NCI-H69 (cell line): ENCODE measurements around the gene CR2.
A peak's percentile ranks its signal among the peaks of the same experiment; 100 is the strongest.
"Not testable (repeated sequence)": the region's sequence is repeated elsewhere in the genome, so short reads cannot be mapped to it uniquely, and the experiment has no call there.

ENCODE experiments used
- DNase-seq: peaks from one replicate; lab custom pipeline; 2025; lab: John Stamatoyannopoulos, UW

CR2 gene

DNA sequence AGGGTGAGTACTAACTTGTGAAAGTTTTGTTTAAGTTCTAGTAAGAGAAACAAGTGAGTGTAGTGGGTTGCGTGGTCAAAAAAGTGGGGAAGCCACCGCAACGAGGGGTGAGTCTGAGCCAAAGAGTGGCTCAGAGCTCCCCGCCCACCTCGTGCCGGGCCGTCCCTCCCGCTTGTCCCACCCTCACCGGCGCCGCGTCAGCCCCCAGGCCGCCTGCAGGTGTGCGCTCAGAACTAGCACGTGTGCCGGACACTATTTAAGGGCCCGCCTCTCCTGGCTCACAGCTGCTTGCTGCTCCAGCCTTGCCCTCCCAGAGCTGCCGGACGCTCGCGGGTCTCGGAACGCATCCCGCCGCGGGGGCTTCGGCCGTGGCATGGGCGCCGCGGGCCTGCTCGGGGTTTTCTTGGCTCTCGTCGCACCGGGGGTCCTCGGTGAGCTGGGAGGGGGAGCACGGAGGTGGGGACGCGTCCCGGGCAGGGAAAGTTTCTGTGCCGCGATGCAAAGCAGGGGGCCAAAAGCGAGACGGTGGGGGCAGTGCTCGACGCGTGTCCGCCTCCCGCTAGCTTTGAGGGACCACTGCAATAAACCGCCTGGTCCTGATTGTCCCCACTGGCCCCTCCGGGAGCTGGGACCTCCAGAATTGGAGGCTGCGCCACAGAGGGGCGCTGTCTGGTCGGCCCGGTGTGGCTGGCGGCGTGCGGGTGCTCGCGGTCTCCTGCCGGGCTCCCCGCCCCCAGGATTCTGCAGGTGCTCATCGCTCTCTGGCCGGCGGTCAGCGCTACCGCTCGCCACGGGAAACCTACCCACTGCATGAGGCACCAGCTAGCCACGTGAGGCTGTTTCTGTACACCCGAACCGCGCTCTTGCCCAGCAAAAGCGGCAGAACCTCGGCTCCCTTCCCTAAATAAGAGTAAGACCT lies at the start of gene CR2:
TSS of gene CR2 (plus strand) at position 283 of the 919 bp plus-strand sequence. CDS start at position 374, 91 bp downstream.
- peak; percentile 49 for DNase-seq

- peak; percentile 56 for DNase-seq
Observed at GRCh38 chr1:207404849-207405525, 49.1 kb upstream of the CR2 start.

- DNase-seq, result no peak
Observed at GRCh38 chr1:207405814-207406213, 48.3 kb upstream of the CR2 start.

GRCh38 chr1:207407655-207408260 lies 46.4 kb upstream of the CR2 start:
- DNase-seq, result no peak

DNA sequence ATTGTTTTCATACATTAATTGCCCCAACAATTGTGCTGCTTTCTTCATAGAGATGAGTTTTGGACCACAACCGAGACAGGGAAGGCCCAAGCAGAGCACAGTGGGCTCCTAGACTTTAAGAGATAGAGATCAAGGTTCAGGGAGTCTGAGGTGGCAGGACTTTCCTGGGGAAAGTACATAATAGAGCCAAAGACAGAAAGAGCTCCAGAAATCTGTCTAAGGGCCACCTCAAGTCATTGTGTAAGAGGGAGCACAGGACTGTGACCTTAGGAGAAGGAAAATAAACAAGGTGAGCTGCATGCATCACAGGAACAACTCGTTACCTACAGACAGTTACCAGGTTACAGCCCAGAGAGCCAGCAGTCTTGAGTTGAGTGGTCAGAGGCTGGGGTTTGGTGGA lies 41.3 kb upstream of the CR2 start:
- no peak for DNase-seq

GRCh38 chr1:207414606-207415108 lies 39.5 kb upstream of the CR2 start:
- DNase-seq, result no peak

GRCh38 chr1:207417076-207417475 lies 37.1 kb upstream of the CR2 start:
- no peak for DNase-seq

DNA sequence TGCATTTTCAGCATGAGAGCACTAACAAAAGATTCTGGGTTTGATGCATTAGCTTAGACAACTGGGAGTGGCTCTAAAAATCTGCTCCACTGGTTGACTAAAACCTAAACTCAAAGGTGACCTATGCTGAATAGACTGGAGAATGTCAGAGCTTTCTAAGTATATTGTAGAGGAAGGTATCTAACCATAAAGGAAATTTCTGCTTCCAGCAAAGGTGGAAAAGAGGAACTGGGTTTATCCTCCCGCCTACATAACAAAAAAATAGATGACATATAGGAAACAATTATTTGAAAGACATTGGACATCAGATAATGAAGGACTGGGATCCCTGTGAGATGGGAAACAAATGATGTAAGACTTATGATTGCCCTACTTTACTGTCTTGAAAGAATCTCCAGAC lies 35.8 kb upstream of the CR2 start:
- no peak for DNase-seq

GRCh38 chr1:207420109-207420508 lies 34.0 kb upstream of the CR2 start:
- DNase-seq, result no peak

GRCh38 chr1:207421078-207421477 lies 33.0 kb upstream of the CR2 start:
- DNase-seq, result no peak

GRCh38 chr1:207423560-207424292 lies 30.4 kb upstream of the CR2 start:
- peak; percentile 27 for DNase-seq

DNA sequence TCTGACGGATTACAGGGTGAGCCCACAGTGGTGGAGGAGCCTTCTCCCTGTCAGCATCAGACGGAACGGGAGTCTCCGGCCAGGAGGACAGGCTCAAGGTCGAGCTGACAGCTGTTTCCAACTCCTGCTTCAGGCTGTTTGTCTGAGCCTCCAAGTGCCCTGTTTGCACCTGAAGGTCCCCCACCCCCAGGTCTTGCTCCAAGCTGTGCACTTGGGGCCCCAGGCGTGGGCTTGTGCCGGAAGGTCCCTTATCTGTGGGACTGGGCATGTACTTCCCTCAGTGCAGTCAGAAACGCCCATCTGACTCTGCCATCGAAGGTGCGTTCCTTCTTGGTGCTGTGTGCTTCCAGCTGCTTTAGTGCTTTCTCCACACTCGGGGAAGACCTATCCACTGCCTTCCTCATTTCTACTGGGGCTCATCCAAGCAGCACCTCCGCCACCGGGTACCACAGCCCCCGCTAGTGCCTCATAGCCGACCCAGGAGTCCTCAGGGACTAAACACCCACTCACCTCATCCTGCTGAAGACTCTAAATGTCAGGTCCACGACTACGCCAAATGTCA lies 29.5 kb upstream of the CR2 start:
- no peak for DNase-seq

DNA sequence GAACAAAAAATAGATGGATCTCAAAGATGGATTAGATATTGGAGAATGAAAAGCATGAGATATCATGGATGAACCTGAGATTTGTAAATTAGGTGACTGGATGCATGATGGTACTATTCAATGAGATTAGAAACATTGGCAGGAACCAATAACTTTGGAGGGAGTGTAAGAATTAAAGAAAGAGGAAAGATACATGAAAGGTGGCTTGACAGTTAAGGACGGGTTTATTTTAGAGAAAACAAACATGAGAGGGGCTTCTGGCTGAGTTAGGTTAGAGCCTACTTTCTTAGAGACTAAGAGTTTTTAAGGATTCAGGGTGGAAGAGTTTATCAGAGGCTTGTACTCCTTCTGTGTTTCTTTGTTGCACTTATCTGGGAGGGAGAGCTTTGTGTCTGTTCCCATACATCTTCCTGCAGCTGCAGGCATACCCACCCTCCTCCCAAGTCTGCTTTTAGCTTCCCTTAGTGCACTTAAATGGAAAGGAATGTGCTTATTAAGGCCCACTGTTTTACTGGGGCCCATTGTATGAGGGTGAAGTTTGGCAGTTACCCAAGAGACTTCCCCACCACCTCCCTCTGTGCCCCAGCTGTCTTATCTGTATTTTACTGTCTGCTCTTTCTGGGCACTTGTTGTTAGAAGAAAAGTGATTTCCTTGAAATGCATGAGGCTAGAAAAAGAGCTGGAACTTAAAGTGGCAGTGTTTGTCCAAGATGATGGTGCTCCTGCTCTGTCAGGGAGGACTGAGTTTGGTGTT lies 26.1 kb upstream of the CR2 start:
- no peak for DNase-seq

DNA sequence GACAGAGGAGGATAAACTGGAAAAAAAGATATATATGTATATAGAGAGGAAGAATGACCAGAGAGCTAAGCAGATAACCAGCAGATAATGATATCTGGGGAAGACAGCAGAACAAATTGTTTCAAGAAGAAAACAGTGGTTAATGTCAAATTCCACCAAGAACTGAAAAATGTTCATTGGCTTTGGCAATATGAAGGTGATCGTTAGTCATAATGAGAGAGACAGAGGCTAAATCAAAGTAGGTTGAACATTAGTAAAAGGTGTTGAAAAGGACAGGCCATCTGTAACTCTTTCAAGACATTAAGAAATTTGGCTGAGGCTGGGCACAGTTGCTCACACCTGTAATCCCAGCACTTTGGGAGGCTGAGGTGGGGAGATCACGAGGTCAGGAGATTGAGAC lies 25.3 kb upstream of the CR2 start:
- DNase-seq, result no peak

- DNase-seq, result no peak
Observed at GRCh38 chr1:207429963-207430362, 24.2 kb upstream of the CR2 start.

- no peak for DNase-seq
Observed at GRCh38 chr1:207430602-207431001, 23.5 kb upstream of the CR2 start.

DNA sequence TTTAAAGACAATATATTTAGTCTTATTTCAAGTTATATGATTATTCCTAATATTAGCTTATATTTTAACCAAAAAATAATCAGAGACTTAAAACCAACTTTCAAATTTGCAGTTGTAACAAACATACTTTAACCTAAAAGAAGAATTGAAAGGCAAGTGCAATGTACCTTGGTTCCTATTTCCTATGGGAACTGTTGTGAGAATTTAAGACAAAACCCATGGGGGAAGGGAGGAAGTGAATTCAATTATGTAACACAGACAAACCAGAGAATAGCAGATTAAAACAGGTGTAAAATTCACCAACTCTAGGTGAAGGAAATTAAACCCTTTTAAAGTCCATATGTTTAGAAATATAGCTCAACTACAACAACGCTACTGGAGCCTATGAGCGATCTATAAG lies 22.6 kb upstream of the CR2 start:
- no peak for DNase-seq

GRCh38 chr1:207433435-207433834 lies 20.7 kb upstream of the CR2 start:
- DNase-seq, result no peak

DNA sequence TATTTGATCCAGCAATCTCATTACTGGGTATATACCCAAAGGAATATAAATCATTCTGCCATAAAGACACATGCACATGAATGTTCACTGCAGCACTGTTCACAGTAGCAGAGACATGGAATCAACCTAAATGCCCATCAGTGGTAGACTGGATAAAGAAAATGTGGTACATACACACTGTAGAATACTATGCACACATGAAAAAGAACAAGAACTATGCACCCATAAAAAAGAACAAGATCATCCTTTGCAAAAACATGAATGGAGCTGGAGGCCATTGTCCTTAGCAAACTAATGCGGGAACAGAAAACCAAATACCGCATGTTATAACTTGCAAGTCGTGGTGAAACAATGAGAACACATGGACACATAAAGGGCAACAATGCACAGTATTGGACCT lies 17.4 kb upstream of the CR2 start:
- DNase-seq, result not testable (repeated sequence)

DNA sequence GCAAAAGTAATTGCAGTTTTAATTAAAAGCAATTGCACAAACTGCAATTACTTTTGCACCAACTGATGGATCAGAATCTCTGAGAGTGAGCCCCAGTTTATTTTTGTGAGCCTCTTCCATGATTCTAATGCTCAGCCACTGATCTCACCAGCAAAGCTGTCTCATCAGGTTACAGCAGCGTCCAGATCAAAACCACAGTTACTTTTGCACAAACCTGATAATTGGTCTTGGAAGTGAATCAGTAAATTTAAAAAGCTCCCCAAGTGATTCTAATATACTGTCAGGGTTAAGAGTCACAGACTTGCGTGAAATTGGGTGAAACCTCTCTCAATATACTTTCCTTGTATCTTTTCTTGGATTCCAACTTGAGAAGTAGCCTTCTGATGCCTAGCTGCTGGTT lies 13.5 kb upstream of the CR2 start:
- DNase-seq, result no peak
